GM19023 (cell line): Measurements from ENCODE around the gene HIRA.
"Not testable (repeated sequence)": the region's sequence is repeated elsewhere in the genome, so short reads cannot be mapped to it uniquely, and the experiment has no call there.

ENCODE experiments used
- ATAC-seq: cut with Tn5 transposase; IDR thresholded peaks from one replicate; pipeline ENCODE4 v1.9.1; 2021; ENCODE audit warnings: mild to moderate bottlenecking, moderate library complexity; ENCODE audit not compliant: unreplicated experiment

HIRA gene

GRCh38 chr22:19445279-19445982 lies 13.9 kb upstream of the HIRA start:
- ATAC-seq = not testable (repeated sequence)

- ATAC-seq = no peak
Measured at GRCh38 chr22:19443544-19444211, 12.1 kb upstream of the HIRA start.

- ATAC-seq = no peak
Measured at GRCh38 chr22:19442166-19442565, 10.6 kb upstream of the HIRA start.

- ATAC-seq = no peak
Measured at GRCh38 chr22:19440411-19441195, 9.1 kb upstream of the HIRA start.

GRCh38 chr22:19438298-19438697 lies 6.8 kb upstream of the HIRA start:
- no peak for ATAC-seq

DNA sequence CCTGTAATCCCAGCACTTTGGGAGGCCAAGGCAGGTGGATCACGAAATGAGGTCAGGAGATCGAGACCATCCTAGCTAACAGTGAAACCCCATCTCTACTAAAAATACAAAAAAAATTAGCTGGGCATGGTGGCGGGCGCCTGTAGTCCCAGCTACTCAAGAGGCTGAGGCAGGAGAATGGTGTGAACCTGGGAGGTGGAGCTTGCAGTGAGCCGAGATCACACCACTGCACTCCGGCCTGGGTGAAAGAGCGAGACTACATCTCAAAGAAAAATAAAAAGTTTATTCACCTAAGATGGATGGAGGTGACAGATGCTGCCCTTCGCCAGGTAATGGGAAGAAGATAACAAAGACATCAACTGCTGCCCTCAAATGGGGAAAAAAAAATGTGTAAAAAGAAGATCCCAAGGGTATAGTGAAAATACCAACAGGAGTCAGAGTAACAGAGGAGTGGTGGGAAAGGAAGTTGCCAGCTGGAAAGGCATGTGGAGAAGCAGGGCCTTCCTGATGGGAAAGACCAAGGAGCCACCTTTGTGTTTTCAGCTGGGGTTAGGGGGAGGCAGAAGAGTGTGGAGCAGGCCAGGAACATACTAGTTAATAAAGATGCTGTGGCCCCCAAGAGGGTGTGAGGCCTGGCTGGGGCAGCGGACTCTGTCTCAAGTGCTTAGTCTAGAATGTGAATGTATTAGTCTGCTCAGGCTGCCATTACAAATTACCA lies 5.1 kb upstream of the HIRA start:
- ATAC-seq = not testable (repeated sequence)

GRCh38 chr22:19434829-19435580 lies 3.5 kb upstream of the HIRA start:
- no peak for ATAC-seq

DNA sequence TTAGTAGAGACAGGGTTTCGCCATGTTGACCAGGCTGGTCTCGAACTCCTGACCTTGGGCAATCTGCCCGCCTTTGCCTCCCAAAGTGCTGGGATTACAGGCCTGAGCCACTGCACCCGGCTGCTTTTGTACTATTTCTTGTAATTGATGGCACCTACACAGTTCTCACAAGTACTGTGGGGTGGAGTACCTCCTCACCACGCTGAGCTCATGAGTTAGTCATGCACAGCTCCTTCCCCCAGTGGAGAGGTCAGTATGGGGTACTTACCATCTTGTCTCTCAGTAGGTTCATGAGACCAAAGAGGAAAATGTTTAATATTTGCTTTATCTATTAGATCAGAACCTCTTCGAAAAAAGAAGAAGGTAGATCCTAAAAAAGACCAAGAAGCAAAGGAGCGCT lies 2.9 kb upstream of the HIRA start:
- ATAC-seq = no peak

DNA sequence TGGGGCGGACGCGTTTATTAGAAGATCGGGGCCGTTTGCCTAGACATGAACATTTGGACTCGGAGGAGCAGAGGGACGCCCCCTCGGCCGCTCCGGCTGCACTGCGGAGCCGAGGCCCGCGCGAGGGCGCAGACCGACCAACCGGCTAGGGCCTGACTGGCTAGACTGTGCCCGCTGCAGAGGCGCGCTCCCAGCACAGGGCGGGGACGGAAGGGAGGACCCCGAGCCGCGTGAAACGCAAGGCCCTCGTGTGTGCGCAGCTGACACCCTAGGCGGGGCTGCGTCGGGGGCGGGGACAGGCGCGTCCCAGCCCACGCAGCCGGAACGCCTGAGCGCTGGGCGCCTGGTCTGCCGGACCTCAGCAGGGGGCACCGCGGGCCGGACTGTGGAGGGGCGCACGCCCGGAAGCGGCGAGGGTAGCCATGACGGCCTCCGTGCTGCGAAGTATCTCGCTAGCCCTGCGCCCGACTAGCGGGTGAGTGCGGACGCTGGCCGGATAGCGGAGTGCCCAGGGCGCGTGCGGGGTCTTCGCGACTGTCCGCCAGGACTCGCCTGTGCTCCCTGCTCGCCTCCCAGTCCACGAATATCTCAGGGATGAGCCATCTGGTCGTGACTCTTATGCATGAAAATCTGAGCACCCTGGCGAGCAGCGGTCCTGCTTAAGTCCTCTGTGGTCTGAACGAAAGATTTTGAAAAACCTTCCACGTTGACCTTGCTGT lies 759 bp upstream of the HIRA start, which contains the start of gene MRPL40:
MRPL40 (plus strand) TSS at position 413 of the 719 bp plus-strand sequence; CDS start at position 423, 10 bp downstream.
- peak; percentile 80 for ATAC-seq

GRCh38 chr22:19430890-19431541 lies 517 bp downstream of the HIRA start:
- ATAC-seq = peak; percentile 16

GRCh38 chr22:19429950-19430889 lies 1.3 kb downstream of the HIRA start:
- no peak for ATAC-seq

DNA sequence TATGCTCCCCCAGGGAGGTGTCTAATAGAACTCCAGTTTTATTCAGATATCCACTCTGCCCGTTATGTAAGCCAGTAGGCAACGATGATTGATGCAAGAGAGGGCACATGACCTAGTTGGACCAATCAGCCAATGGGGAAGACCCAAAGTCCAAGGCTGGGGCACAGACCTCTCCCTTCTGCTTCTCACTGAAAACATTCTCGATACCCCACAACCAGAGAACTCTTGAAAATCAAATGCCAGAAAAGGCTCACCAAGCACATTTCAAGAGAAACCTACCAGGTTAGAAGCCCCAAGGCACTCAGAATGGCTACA lies 7.4 kb downstream of the HIRA start:
- ATAC-seq = no peak

GRCh38 chr22:19422440-19423301 lies 8.9 kb downstream of the HIRA start:
- no peak for ATAC-seq

- no peak for ATAC-seq
Measured at GRCh38 chr22:19420321-19420720, 11.2 kb downstream of the HIRA start.

- ATAC-seq = no peak
Measured at GRCh38 chr22:19419464-19420178, 11.9 kb downstream of the HIRA start.

DNA sequence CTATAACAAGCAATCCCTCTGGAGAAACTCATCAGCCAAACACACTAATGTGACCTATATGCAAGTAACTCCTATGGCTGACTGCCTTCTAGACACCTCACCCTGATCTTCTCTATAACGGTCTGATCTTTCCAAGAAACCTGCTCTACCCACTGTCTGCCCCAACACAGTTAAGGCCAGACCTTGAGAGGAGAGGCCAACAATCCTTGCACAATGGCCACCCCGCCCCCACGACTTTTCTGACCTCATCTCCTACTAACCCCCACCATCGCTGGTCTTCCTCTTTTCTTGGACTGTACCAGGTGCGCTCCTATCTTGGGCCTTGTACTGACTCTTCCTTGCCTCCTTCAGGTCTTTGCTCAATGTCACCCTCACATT lies 12.5 kb downstream of the HIRA start:
- no peak for ATAC-seq

GRCh38 chr22:19412923-19413322 lies 18.6 kb downstream of the HIRA start:
- no peak for ATAC-seq
